Activated CD8-positive, alpha-beta T cell treated with anti-CD3 and anti-CD28 coated beads, Interleukin-2, amount 10 ng/mL, durations not matched to agents 7 days and 5 days (primary cell): ENCODE data around the gene GAS2L1. TPM values are rescaled to one million over a fixed set of nuclear protein-coding genes. Genes with fewer than 3 reads are reported as not detected.

Experiments
- ATAC-seq: fragments of 150-1000 bp; cut with Tn5 transposase; one replicate; pipeline ENCODE4 v1.10.0; 2021; ENCODE audit warnings: moderate library complexity
- CTCF ChIA-PET: fragments of 350-600 bp; sonication (Branson Sonifier 250); formaldehyde crosslinking; loops from one replicate; lab custom pipeline; 2021; ENCODE audit warnings: antibody characterized with exemption; lab: Charles Lee
- POLR2A ChIA-PET: fragments of 350-600 bp; sonication (Branson Sonifier 250); formaldehyde crosslinking; loops from one replicate; lab custom pipeline; 2021; ENCODE audit warnings: antibody characterized with exemption; lab: Charles Lee
- DNase-seq: peaks from one replicate; pipeline ENCODE4 v3.0.0-alpha.2; 2020
- H3K27ac Mint-ChIP-seq: one replicate; pipeline ENCODE4 v1.8.0; 2021; ENCODE audit warnings: mild to moderate bottlenecking, mixed read lengths
- H3K27me3 Mint-ChIP-seq: one replicate; pipeline ENCODE4 v1.8.0; 2021; ENCODE audit warnings: low read depth, mixed read lengths
- H3K36me3 Mint-ChIP-seq: one replicate; pipeline ENCODE4 v1.8.0; 2021; ENCODE audit warnings: low read depth, mixed read lengths
- H3K4me1 Mint-ChIP-seq: one replicate; pipeline ENCODE4 v1.8.0; 2021; ENCODE audit warnings: low read depth, mixed read lengths
- H3K4me3 Mint-ChIP-seq: one replicate; pipeline ENCODE4 v1.8.0; 2021; ENCODE audit warnings: mild to moderate bottlenecking, mixed read lengths
- H3K9me3 Mint-ChIP-seq: one replicate; pipeline ENCODE4 v1.8.0; 2022; ENCODE audit warnings: mixed read lengths; ENCODE audit not compliant: insufficient read depth
- total RNA-seq, 2 experiments: library from RNA; stranded (reverse); gene quantifications; one replicate each; pipeline ENCODE4 v1.2.3, GENCODE V29; 2021

Gene GAS2L1
- total RNA-seq, 2 experiments from 2014 or later = 10.9 to 11.4 TPM

DNA sequence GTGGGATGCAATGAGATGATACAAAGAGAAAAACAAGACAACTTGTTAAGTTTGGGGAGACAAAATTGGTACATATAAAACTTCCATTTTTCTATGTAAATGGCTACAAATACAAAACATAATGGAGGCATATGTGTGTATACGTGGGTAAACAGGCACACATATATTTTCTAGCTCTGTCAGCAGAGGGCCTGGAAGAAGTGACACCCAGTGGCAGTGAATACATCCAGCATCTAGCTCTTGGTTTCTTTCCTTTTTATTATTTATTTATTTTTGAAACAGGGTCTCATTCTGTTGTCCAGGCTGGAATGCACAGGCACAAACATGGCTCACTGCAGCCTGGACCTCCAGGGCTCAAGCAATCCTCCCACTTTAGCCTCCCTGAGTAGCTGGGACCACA is 14.1 kb downstream of the GAS2L1 start:
- Mint-ChIP-seq H3K4me3 (no peak overlapping the region), H3K4me1 (no peaks in the 10 kb centered on the region), H3K36me3 (no peaks in the 10 kb centered on the region), H3K27me3 (peaks cover 14% of the 10 kb centered on the region), H3K9me3 (no peaks in the 10 kb centered on the region), H3K27ac (no peak overlapping the region)
- ATAC-seq (no peak), DNase-seq (no peak)
- CTCF ChIA-PET = interaction anchor here (1.2 kb wide), 1 partner anchor 26 kb away, joined by 3 read pairs; no protein-coding TSS in a partner anchor
- POLR2A ChIA-PET = no interaction called here

DNA sequence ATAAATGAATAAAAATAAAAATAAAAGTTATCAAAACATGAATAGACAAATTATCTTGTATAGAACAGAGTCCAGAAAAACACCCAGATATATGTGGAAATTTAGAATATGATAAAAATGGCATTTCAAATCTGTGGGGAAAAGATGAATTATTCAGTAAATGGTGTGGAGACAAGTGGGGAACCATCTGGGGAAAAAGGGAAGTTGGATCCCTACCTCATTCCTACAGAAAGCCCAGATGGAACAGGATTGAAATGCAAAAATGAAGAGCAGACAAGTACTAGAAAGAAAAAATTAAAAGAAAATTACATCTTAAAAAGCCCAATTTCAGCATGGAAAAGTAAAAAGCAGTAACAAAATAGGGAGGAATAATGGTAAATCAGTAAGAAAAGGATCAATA is 17.2 kb downstream of the GAS2L1 start:
- POLR2A ChIA-PET = no interaction called here
- H3K27ac Mint-ChIP-seq = no peak overlapping the region
- peaks cover 3% of the 10 kb centered on the region for H3K36me3 Mint-ChIP-seq
- no peaks in the 10 kb centered on the region for H3K9me3 Mint-ChIP-seq
- CTCF ChIA-PET = interaction anchor here (2.2 kb wide), 1 partner anchor 10 kb away, joined by 8 read pairs; no protein-coding TSS in a partner anchor
- no peak for DNase-seq
- no peak for ATAC-seq
- H3K4me3 Mint-ChIP-seq = no peak overlapping the region
- H3K27me3 Mint-ChIP-seq = no peaks in the 10 kb centered on the region
- no peaks in the 10 kb centered on the region for H3K4me1 Mint-ChIP-seq

GRCh38 chr22:29325356-29325755 is 18.9 kb downstream of the GAS2L1 start:
- Mint-ChIP-seq H3K4me1 (no peaks in the 10 kb centered on the region), H3K4me3 (no peak overlapping the region), H3K27me3 (no peaks in the 10 kb centered on the region), H3K27ac (no peak overlapping the region), H3K36me3 (peaks cover 7% of the 10 kb centered on the region), H3K9me3 (no peaks in the 10 kb centered on the region)
- CTCF ChIA-PET = no interaction called here
- DNase-seq (no peak), ATAC-seq (no peak)
- POLR2A ChIA-PET = no interaction called here

DNA sequence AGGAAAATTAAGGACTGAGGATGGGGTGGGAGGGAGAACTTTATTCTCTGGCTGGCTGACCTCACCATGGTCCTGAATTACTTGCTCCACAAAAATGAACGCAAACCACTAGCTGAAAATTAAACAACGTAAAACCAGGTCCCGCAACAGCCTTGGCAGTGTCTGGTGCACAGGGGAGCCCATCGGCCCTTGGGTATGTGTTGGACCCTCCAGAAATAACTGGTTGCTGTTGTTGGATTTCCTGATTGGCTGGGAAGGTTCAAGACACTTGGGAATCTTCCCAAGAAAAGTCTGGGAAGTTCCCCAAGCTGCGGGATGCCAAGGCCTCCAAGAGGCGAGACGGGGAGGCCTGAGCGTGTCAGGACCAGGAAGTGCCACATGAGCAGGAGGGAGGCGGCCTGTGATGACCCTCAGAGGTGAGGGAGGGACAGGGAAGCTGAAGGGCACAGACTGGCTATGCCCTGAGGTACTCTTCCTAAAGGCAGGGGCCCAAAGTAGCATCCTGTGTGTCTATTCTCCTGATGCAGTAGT is 19.4 kb downstream of the GAS2L1 start:
- no peaks in the 10 kb centered on the region for H3K27me3 Mint-ChIP-seq
- ChIA-PET POLR2A (no interaction called here), CTCF (no interaction called here)
- H3K9me3 Mint-ChIP-seq = no peaks in the 10 kb centered on the region
- ATAC-seq (no peak), DNase-seq (no peak)
- no peaks in the 10 kb centered on the region for H3K4me1 Mint-ChIP-seq
- peaks cover 7% of the 10 kb centered on the region for H3K36me3 Mint-ChIP-seq
- H3K27ac Mint-ChIP-seq = no peak overlapping the region
- no peak overlapping the region for H3K4me3 Mint-ChIP-seq

DNA sequence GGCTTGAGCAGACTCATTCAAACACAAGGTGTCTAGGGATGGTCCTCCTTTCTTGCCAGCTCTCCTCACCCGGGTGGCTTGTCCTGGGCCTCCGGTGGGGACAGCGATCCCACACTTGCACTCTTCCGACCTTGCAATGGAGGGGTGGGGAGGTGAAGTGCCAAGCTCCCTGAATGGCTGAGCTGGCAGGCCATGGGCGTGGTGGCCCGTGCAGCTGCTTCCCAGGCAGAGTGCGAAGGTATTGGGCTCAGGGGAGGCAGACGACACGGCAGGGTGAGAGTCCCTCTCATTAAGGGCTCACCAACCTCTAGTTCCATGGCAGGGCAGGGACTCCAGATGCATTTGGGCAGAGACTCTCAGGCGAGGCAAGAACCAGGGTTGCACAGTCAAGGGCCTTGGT is 20.0 kb downstream of the GAS2L1 start:
- H3K9me3 Mint-ChIP-seq = no peaks in the 10 kb centered on the region
- no peak overlapping the region for H3K27ac Mint-ChIP-seq
- ChIA-PET POLR2A (no interaction called here), CTCF (no interaction called here)
- ATAC-seq = no peak
- no peaks in the 10 kb centered on the region for H3K27me3 Mint-ChIP-seq
- no peaks in the 10 kb centered on the region for H3K4me1 Mint-ChIP-seq
- H3K4me3 Mint-ChIP-seq = no peak overlapping the region
- H3K36me3 Mint-ChIP-seq = peaks cover 7% of the 10 kb centered on the region
- DNase-seq = no peak

DNA sequence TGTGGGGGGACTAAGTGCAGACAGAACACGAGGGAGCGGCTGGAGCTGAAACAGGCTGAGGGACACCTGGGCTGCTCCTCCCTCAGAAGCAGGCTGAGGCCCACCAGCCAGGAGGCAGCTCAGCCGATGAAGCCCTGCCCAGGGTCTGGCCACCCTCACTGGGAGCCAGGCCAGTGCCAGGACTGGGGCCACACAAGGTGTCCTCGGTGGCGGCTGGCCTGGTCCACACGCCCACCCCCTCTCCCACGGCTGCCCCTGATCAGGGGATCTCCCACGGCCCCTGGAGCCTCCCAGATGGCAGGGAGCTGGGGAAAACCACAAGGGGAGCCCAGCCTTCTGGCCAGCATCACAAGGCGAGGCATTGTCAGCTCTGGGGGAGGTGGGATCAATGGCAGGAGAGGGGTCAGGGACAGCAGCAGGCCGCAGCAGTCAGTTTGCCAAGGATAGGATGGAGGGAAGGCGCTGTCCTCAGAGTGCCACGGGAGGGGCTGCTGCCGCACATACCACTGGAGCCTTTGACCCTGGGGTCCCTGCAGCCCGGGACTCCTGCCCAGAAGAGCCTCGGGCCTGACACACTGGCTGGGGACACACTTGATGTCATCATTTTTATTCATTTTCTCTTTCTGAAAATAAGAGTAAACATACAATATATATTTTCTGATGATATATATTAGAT is 20.8 kb downstream of the GAS2L1 start:
- H3K4me3 Mint-ChIP-seq = no peak overlapping the region
- no peaks in the 10 kb centered on the region for H3K9me3 Mint-ChIP-seq
- no peaks in the 10 kb centered on the region for H3K4me1 Mint-ChIP-seq
- POLR2A ChIA-PET = no interaction called here
- H3K27ac Mint-ChIP-seq = no peak overlapping the region
- H3K36me3 Mint-ChIP-seq = peaks cover 7% of the 10 kb centered on the region
- ATAC-seq = no peak
- DNase-seq = no peak
- CTCF ChIA-PET = interaction anchor here (0.8 kb wide), 1 partner anchor 14 kb away, joined by 3 read pairs; no protein-coding TSS in a partner anchor
- no peaks in the 10 kb centered on the region for H3K27me3 Mint-ChIP-seq

- Mint-ChIP-seq H3K9me3 (no peaks in the 10 kb centered on the region), H3K36me3 (peaks cover 7% of the 10 kb centered on the region), H3K4me3 (no peak overlapping the region), H3K27me3 (no peaks in the 10 kb centered on the region), H3K4me1 (no peaks in the 10 kb centered on the region), H3K27ac (no peak overlapping the region)
- ChIA-PET POLR2A (no interaction called here), CTCF (interaction anchor here (0.8 kb wide), 1 partner anchor 15 kb away, joined by 3 read pairs; no protein-coding TSS in a partner anchor)
- no peak for DNase-seq
- ATAC-seq = no peak
Observed at GRCh38 chr22:29328055-29328454, 21.6 kb downstream of the GAS2L1 start.

DNA sequence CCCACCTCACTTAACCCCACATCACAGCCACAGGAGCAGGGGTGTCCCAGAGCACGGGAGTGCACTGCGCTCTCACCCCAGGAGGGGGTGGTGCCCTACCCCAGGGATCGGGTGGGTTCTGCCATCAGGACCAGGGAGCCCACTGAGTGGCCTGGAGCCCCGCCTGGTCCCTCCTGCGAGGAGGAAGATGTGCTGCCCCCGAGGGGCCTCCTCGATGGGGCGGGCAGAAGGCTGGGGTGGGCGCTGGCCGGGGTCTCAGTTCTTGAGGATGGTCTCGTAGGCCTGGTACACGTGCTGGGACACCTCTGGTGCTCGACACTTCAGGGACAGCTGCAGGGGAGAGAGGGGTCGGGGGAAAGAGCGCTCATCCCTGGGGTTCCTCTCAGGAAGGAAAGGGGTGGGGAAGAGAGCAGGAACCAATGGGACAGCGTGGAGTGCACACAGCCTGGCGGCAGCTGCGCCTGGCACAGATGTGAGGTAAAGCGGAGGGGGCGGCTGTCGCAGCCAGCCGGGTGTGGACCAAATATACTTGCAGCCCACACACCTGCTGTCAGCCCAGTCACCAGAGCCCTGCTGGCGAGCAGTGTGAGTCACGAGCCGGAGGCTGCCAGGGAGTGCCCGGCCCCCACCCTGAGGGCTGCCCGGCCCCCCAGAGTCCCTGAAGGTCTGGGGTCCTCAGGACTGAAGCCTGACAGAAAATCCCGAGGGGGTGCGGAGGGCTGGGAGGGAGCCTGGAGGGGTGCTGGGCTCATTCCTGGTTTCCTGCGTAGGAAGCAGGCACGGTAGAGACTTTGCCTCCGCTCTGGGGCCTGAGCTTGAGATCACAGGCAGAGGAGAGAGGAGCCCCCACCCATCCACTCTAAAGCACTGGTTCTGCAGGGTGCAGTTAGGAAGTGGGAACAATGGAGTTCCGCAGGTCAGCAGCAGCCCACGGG is 22.4 kb downstream of the GAS2L1 start:
- Mint-ChIP-seq H3K4me3 (no peak overlapping the region), H3K27ac (no peak overlapping the region), H3K4me1 (no peaks in the 10 kb centered on the region), H3K9me3 (no peaks in the 10 kb centered on the region), H3K36me3 (peaks cover 12% of the 10 kb centered on the region), H3K27me3 (no peaks in the 10 kb centered on the region)
- DNase-seq (no peak), ATAC-seq (no peak)
- ChIA-PET CTCF (no interaction called here), POLR2A (no interaction called here)

DNA sequence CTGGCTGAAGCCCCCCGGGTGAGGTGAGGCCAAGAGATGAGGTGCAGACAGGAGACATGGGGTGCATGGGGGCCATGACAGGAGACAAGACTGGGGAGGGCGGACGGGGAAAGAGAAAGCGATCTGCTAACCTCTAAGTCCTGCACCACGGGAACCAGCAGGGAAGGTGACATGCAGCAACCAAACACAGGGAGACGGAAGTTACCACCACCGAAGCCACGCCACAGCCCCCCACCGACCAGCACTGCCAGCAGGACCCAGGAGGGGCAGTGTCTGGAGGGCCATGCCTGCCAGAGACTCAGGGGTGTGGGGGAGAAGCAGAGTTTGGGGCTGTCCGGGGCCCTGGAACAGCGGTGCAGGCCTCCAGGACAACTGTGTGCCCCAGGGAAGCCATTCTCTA is 23.1 kb downstream of the GAS2L1 start:
- Mint-ChIP-seq H3K27ac (peak overlapping the region; percentile 50), H3K9me3 (no peaks in the 10 kb centered on the region), H3K4me3 (no peak overlapping the region), H3K27me3 (no peaks in the 10 kb centered on the region), H3K36me3 (peaks cover 15% of the 10 kb centered on the region), H3K4me1 (no peaks in the 10 kb centered on the region)
- ChIA-PET CTCF (no interaction called here), POLR2A (no interaction called here)
- DNase-seq (no peak), ATAC-seq (no peak)

DNA sequence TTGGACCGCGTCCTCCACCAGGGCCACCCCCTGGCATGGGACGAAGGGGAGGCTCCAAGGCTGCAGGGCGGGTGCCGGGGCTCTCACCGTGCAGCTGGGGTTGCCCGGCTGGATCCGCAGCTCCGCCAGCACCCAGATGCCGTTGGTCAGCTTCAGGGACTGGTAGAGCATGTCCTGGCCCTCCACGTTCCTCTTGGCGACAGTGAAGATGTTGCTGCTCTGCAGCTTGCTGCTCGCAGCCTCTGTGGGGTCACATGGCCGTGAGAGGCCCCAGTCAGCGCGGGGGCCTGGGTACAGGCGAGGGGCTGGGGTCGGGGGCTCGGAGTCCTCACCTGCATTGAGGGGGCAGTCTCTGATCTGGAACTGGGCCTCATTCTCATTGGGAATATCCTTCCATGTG is 23.8 kb downstream of the GAS2L1 start:
- CTCF ChIA-PET = no interaction called here
- Mint-ChIP-seq H3K4me3 (no peak overlapping the region), H3K27me3 (no peaks in the 10 kb centered on the region), H3K36me3 (peaks cover 18% of the 10 kb centered on the region), H3K27ac (no peak overlapping the region), H3K4me1 (no peaks in the 10 kb centered on the region), H3K9me3 (no peaks in the 10 kb centered on the region)
- POLR2A ChIA-PET = no interaction called here
- ATAC-seq (no peak), DNase-seq (no peak)

DNA sequence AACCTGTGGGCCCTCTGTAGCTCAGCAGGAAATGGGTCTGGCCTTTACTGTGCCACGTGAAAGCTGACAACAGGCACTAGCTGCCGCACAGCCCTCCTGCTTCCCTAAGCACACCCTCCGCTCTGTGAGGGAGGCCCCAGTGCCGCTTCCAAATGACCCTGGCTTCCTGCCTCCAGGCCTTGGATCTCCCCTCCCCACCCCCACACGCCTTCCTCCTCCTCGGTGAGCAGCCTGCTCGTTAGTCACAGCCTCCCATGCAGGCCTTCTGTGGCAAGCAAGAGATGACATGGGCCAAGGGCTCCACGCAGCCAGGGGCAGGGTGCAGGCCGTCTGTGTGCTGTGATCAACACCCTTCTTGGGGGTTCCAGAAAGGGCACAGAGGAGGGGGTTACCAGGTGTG is 24.3 kb downstream of the GAS2L1 start:
- no peaks in the 10 kb centered on the region for H3K4me1 Mint-ChIP-seq
- no peaks in the 10 kb centered on the region for H3K27me3 Mint-ChIP-seq
- peaks cover 23% of the 10 kb centered on the region for H3K36me3 Mint-ChIP-seq
- CTCF ChIA-PET = no interaction called here
- no peaks in the 10 kb centered on the region for H3K9me3 Mint-ChIP-seq
- no peak overlapping the region for H3K4me3 Mint-ChIP-seq
- ATAC-seq (no peak), DNase-seq (no peak)
- H3K27ac Mint-ChIP-seq = no peak overlapping the region
- POLR2A ChIA-PET = no interaction called here

DNA sequence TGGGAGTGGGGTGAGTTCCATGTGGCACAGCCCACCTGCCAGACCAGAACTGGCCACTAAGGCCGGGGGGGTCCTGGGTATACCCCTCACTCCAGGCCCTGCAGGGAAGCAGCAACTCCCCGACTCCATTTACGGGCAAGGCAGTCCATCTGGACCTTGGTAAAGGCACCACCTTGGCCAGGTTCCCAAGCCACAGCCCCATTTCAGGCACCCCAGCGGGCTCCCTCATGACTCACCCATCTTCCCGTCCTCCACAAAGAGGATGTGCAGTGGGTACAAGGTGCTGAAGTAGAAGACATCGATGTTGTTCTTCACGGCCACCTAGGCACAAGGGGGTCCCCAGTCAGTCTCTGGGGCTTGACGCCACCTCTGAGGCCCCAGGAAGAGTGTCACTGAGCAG is 24.8 kb downstream of the GAS2L1 start:
- ChIA-PET POLR2A (no interaction called here), CTCF (no interaction called here)
- H3K36me3 Mint-ChIP-seq = peaks cover 27% of the 10 kb centered on the region

More for the DNA sequence above, 24.8 kb downstream of the GAS2L1 start:
- H3K27ac Mint-ChIP-seq = no peak overlapping the region
- no peaks in the 10 kb centered on the region for H3K27me3 Mint-ChIP-seq
- H3K4me1 Mint-ChIP-seq = no peaks in the 10 kb centered on the region
- ATAC-seq (no peak), DNase-seq (no peak)
- H3K9me3 Mint-ChIP-seq = no peaks in the 10 kb centered on the region
- no peak overlapping the region for H3K4me3 Mint-ChIP-seq
